ENCODE results near the gene ZFR. TPM values are rescaled to one million over a fixed set of nuclear protein-coding genes. Genes with fewer than 3 reads are reported as not detected.
A peak's percentile ranks its signal among the peaks of the same experiment; 100 is the strongest.

Gene ZFR
- total and polyA plus RNA-seq, 9 of the 15 experiments (the other 6 are each of a cell fraction or from before 2014, with no cell fraction given) = 35.5 to 108 (median 71.1) TPM

DNA sequence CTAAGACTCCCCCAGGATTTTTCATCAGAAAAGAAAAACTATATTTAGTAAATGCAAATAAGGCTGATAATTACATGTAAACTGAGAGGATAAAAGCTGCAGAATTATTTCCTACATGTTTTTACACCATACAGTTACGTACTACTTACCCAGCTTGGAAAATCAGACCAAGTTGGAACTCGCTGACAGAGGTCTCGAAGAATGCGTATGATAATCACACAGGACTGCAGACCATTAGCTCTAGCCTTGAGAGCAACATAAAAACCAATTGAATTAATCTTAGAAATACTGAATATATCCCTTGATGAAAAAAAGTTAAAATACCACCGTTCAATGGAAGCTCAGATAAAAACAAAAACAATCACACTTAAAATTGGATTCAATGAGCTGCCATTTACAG is 65.6 kb downstream of the ZFR start:
- no peak for DNase-seq (ENCODE audit: extremely low read depth in 1 of 4, low spot score in 3 of 4)
- no peak for ATAC-seq

DNA sequence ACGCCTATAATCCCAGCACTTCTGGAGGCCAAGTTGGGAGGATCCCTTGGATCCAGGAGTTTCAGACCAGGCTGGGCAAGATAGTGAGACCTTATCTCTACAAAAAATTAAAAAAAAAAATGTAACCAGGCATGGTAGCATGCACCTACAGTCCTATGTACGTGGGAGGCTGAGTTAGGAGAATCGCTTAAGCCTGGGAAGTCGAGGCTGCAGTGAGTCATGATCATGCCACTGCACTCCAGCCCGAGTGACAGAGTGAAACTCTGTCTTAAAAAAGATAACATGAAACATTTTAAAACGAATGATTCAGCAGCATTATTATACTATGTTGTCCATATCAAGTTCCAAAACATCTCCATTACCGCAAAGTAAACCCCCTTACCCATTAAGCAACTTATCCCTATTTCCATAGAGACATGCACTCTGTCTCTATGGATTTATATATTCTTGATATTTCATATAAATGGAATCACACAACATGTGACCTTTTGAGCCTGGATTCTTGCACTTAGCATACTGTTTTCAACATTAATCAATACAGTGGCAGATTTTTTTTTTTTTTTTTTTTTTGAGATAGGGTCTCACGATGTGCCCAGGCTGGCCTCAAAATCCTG is 74.9 kb downstream of the ZFR start:
- no peaks in the 10 kb centered on the region for H3K27me3 ChIP-seq (ENCODE audit: control insufficient read depth in 2 of 2, insufficient read depth in 2 of 2, low read length in 2 of 2)
- no TSS peak for BruUV-seq (replicated peaks)
- in situ Hi-C loops (cut with MboI) = no loop called here
- H3K9me1 ChIP-seq (ENCODE audit: control insufficient read depth, insufficient read depth, low read length) = no peaks in the 10 kb centered on the region
- no peak overlapping the region for H3K4me3 ChIP-seq
- intact Hi-C loops (cut with micrococcal nuclease) = no loop called here
- WGBS (ENCODE audit: insufficient coverage, low coverage, missing lambda C conversion rate) = 11% methylated on average over 8 of the region's 8 CpGs
- no peak overlapping the region for H2AFZ ChIP-seq (ENCODE audit: low read depth, low read length)
- peaks cover 9 to 12% of the 10 kb centered on the region in 2 experiments; a peak in 4 of 5 replicates for H3K4me1 ChIP-seq (replicated peaks in 1 of 2; ENCODE audit: control insufficient read depth in 2 of 2, insufficient read depth in 2 of 2, low read length in 2 of 2)
- H3K27ac ChIP-seq (ENCODE audit: extremely low read depth, low read depth, low read length) = peak overlapping the region; percentile 64
- CTCF ChIA-PET (ENCODE audit: low intra/inter-chr PET ratio) = interaction anchor here (0.5 to 0.6 kb wide), 2 partner anchors 122 to 220 kb away, joined by 4 to 5 read pairs; no protein-coding TSS in a partner anchor
- peaks cover 42% of the 10 kb centered on the region; the same call in 2 of the 3 replicates for H3K36me3 ChIP-seq (ENCODE audit: control insufficient read depth, insufficient read depth, low read length)
- no peaks in the 10 kb centered on the region for H4K20me1 ChIP-seq (replicated peaks; ENCODE audit: control insufficient read depth, insufficient read depth, low read length)
- 0 out of 2 replicates have a peak overlapping the region, but pooled peaks have one; percentile 16 for H3K4me2 ChIP-seq (ENCODE audit: insufficient read depth, low read length)
- no peaks in the 10 kb centered on the region for H3K79me2 ChIP-seq (ENCODE audit: control insufficient read depth, insufficient read depth, low read length)
- POLR2A ChIA-PET = interaction anchor here (1.0 kb wide), 1 partner anchor 240 kb away, joined by 3 read pairs; no protein-coding TSS in a partner anchor
- ATAC-seq (peak; percentile 76), DNase-seq (ENCODE audit: extremely low read depth in 1 of 4, low spot score in 3 of 4) (peak in 2 of 4 experiments; percentile 12 to 86), FAIRE-seq (peak; percentile 82)
- H3K9ac ChIP-seq (ENCODE audit: insufficient read depth in 1 of 2, low read depth in 2 of 2, low read length in 2 of 2) = no peak overlapping the region
- H3K9me3 ChIP-seq (replicated peaks; ENCODE audit: control insufficient read depth, insufficient read depth, low read depth, low read length) = no peaks in the 10 kb centered on the region
- peak; percentile 79 to 88 for TF ChIP-seq TRIM24 (IDR thresholded peaks at IDR 0.05)
- peak; percentile 96 for TF ChIP-seq ATF3 (IDR thresholded peaks at IDR 0.05)
- TF ChIP-seq ATF3 (CRISPR knock-in tag; conservative IDR thresholded peaks at IDR 0.05) = peak; percentile 70
- TF ChIP-seq PRPF4 (IDR thresholded peaks at IDR 0.05; ENCODE audit: insufficient read depth, low read depth, low read length, poor library complexity, severe bottlenecking) = no peak
- peak in 1 of 2 experiments; percentile 76; a peak in 2 of 4 replicates for TF ChIP-seq ZMIZ1 (IDR thresholded peaks at IDR 0.05; ENCODE audit: low read depth in 2 of 2, low read length in 2 of 2)
- no peak for TF ChIP-seq GTF2B (IDR thresholded peaks at IDR 0.05; ENCODE audit: extremely low read depth, insufficient read length)
- no peak for TF ChIP-seq NFXL1 (CRISPR knock-in tag; IDR thresholded peaks at IDR 0.05)

More for the DNA sequence above, 65.6 kb downstream of the ZFR start:
- Histone ChIP-seq H2AFZ (ENCODE audit: low read depth, low read length) (no peak overlapping the region), H3K27me3 (ENCODE audit: control insufficient read depth in 2 of 2, insufficient read depth in 2 of 2, low read length in 2 of 2) (no peaks in the 10 kb centered on the region), H3K4me3 (no peak overlapping the region), H4K20me1 (replicated peaks; ENCODE audit: control insufficient read depth, insufficient read depth, low read length) (no peaks in the 10 kb centered on the region), H3K9me1 (ENCODE audit: control insufficient read depth, insufficient read depth, low read length) (no peaks in the 10 kb centered on the region), H3K79me2 (ENCODE audit: control insufficient read depth, insufficient read depth, low read length) (no peaks in the 10 kb centered on the region), H3K4me1 (replicated peaks in 1 of 2; ENCODE audit: control insufficient read depth in 2 of 2, insufficient read depth in 2 of 2, low read length in 2 of 2) (no peaks in the 10 kb centered on the region), H3K9me3 (replicated peaks; ENCODE audit: control insufficient read depth, insufficient read depth, low read depth, low read length) (no peaks in the 10 kb centered on the region), H3K27ac (ENCODE audit: extremely low read depth, low read depth, low read length) (no peak overlapping the region), H3K9ac (ENCODE audit: insufficient read depth in 1 of 2, low read depth in 2 of 2, low read length in 2 of 2) (no peak overlapping the region), H3K4me2 (ENCODE audit: insufficient read depth, low read length) (no peak overlapping the region), H3K36me3 (ENCODE audit: control insufficient read depth, insufficient read depth, low read length) (peaks cover 69% of the 10 kb centered on the region)
- WGBS (ENCODE audit: insufficient coverage, low coverage, missing lambda C conversion rate) = 77% methylated on average over 5 of the region's 5 CpGs
- intact Hi-C loops (cut with micrococcal nuclease) (no loop called here), in situ Hi-C loops (cut with MboI) (no loop called here)
- TF ChIP-seq RBM22 (IDR thresholded peaks at IDR 0.05; ENCODE audit: low read depth, low read length, poor library complexity, severe bottlenecking) = no peak
- FAIRE-seq = no peak
- ChIA-PET CTCF (ENCODE audit: low intra/inter-chr PET ratio) (no interaction called here), POLR2A (interaction anchor here (0.5 to 1.0 kb wide), 7 partner anchors 8 to 269 kb away, joined by 3 to 7 read pairs (median 3); no protein-coding TSS in a partner anchor)
- BruUV-seq (replicated peaks) = no TSS peak
